H9 (cell line): Measurements from ENCODE around the gene GPC6. TPM values are rescaled to one million over a fixed set of nuclear protein-coding genes. Genes with fewer than 3 reads are reported as not detected.

Source experiments
- DNase-seq: peaks from one replicate; pipeline ENCODE4 v3.0.0-alpha.2; 2017
- H2AFZ ChIP-seq: one replicate; pipeline ENCODE4 v1.6.1; 2013; ENCODE audit warnings: mild to moderate bottlenecking, low read length, control low read depth, moderate library complexity
- H2AK5ac ChIP-seq: 2 replicates; pipeline ENCODE4 v1.6.1; 2013; ENCODE audit warnings: low read length, control low read depth, mixed read lengths; ENCODE audit not compliant: insufficient read length
- H2BK120ac ChIP-seq: one replicate; pipeline ENCODE4 v1.6.1; 2013; ENCODE audit warnings: low read depth, mild to moderate bottlenecking, low read length, control low read depth, inconsistent platforms; ENCODE audit not compliant: poor library complexity, severe bottlenecking
- H2BK12ac ChIP-seq: 2 replicates; pipeline ENCODE4 v1.6.1; 2013; ENCODE audit warnings: low read length, control low read depth, mixed read lengths, low read depth; ENCODE audit not compliant: insufficient read length
- H2BK15ac ChIP-seq: 2 replicates; pipeline ENCODE4 v1.6.1; 2013; ENCODE audit warnings: low read depth, low read length, control low read depth
- H2BK20ac ChIP-seq: one replicate; pipeline ENCODE4 v1.6.1; 2013; ENCODE audit warnings: low read depth, mild to moderate bottlenecking, low read length, control low read depth, inconsistent platforms; ENCODE audit not compliant: poor library complexity, severe bottlenecking
- H2BK5ac ChIP-seq: 2 replicates; pipeline ENCODE4 v1.6.1; 2013; ENCODE audit warnings: low read length, control low read depth, mixed read lengths; ENCODE audit not compliant: insufficient read length
- H3K14ac ChIP-seq: 2 replicates; pipeline ENCODE4 v1.6.1; 2013; ENCODE audit warnings: low read length, control low read depth; ENCODE audit not compliant: insufficient read depth
- H3K18ac ChIP-seq: 2 replicates; pipeline ENCODE4 v1.6.1; 2013; ENCODE audit warnings: low read depth, mild to moderate bottlenecking, mixed read lengths, low read length, control low read depth; ENCODE audit not compliant: insufficient read length
- H3K23ac ChIP-seq: 2 replicates; pipeline ENCODE4 v1.6.1; 2013; ENCODE audit warnings: low read length, control low read depth, mixed read lengths, low read depth; ENCODE audit not compliant: insufficient read length
- H3K23me2 ChIP-seq: 2 replicates; pipeline ENCODE4 v1.6.1; 2013; ENCODE audit warnings: low read depth, mild to moderate bottlenecking, mixed read lengths, low read length, control low read depth; ENCODE audit not compliant: insufficient read length, poor library complexity, severe bottlenecking
- H3K27ac ChIP-seq: 2 replicates; pipeline ENCODE4 v1.5.1; 2013; ENCODE audit warnings: low read length, control low read depth, mixed read lengths, low read depth; ENCODE audit not compliant: insufficient read length
- H3K27me3 ChIP-seq: 2 replicates; pipeline ENCODE4 v1.6.1; 2013; ENCODE audit warnings: low read length, control low read depth, inconsistent platforms; ENCODE audit not compliant: insufficient read depth
- H3K4ac ChIP-seq: 2 replicates; pipeline ENCODE4 v1.6.1; 2013; ENCODE audit warnings: low read depth, mild to moderate bottlenecking, control low read depth, inconsistent platforms, low read length, moderate library complexity
- H3K4me1 ChIP-seq: 2 replicates; pipeline ENCODE4 v1.6.1; 2013; ENCODE audit warnings: low read length, control low read depth, inconsistent platforms; ENCODE audit not compliant: insufficient read depth
- H3K4me2 ChIP-seq: 2 replicates; pipeline ENCODE4 v1.6.1; 2013; ENCODE audit warnings: low read length, control low read depth, mixed read lengths; ENCODE audit not compliant: insufficient read length, insufficient read depth
- H3K56ac ChIP-seq: 2 replicates; pipeline ENCODE4 v1.6.1; 2013; ENCODE audit warnings: low read depth, mild to moderate bottlenecking, mixed read lengths, low read length, control low read depth; ENCODE audit not compliant: insufficient read length
- H3K79me1 ChIP-seq: 2 replicates; pipeline ENCODE4 v1.6.1; 2013; ENCODE audit warnings: low read depth, mild to moderate bottlenecking, moderate library complexity, low read length, control low read depth, inconsistent platforms; ENCODE audit not compliant: insufficient read depth, poor library complexity, severe bottlenecking
- H3K79me2 ChIP-seq: 2 replicates; pipeline ENCODE4 v1.6.1; 2013; ENCODE audit warnings: low read length, control low read depth, inconsistent platforms; ENCODE audit not compliant: insufficient read depth
- H3K9ac ChIP-seq: 2 replicates; pipeline ENCODE4 v1.6.1; 2013; ENCODE audit warnings: low read length, control low read depth, mixed read lengths; ENCODE audit not compliant: insufficient read length; ENCODE audit errors: extremely low read depth
- H3K9me3 ChIP-seq: one replicate; pipeline ENCODE4 v1.6.1; 2013; ENCODE audit warnings: low read depth, low read length, inconsistent platforms; ENCODE audit not compliant: control insufficient read depth
- H3T11ph ChIP-seq: one replicate; pipeline ENCODE4 v1.6.1; 2013; ENCODE audit warnings: mild to moderate bottlenecking, low read length, control low read depth, inconsistent platforms
- H4K20me1 ChIP-seq: one replicate; pipeline ENCODE4 v1.6.1; 2013; ENCODE audit not compliant: control insufficient read depth, insufficient read length, insufficient read depth
- H4K5ac ChIP-seq: 2 replicates; pipeline ENCODE4 v1.6.1; 2013; ENCODE audit warnings: low read depth, mild to moderate bottlenecking, mixed read lengths, low read length, control low read depth; ENCODE audit not compliant: insufficient read length
- H4K8ac ChIP-seq: replicated peaks from 2 replicates; pipeline ENCODE4 v1.6.1; 2013; ENCODE audit warnings: low read length, control low read depth, mixed read lengths, low read depth; ENCODE audit not compliant: insufficient read length
- H4K91ac ChIP-seq: 2 replicates; pipeline ENCODE4 v1.6.1; 2013; ENCODE audit warnings: low read depth, mild to moderate bottlenecking, moderate library complexity, mixed read lengths, low read length, control low read depth; ENCODE audit not compliant: insufficient read length
- H3K27ac Mint-ChIP-seq, 3 experiments: 2 replicates in 2 of 3; 3 replicates in 1 of 3; pipeline ENCODE4 v1.8.0; 2020 to 2021; ENCODE audit warnings: mixed read lengths in 3 of 3, mild to moderate bottlenecking in 1 of 3, moderate library complexity in 1 of 3
- H3K27me3 Mint-ChIP-seq: 2 replicates; pipeline ENCODE4 v1.8.0; 2021; ENCODE audit warnings: low read depth, mild to moderate bottlenecking, moderate library complexity, mixed read lengths
- H3K36me3 Mint-ChIP-seq, 3 experiments: 2 replicates in 2 of 3; 3 replicates in 1 of 3; pipeline ENCODE4 v1.8.0; 2020 to 2021; ENCODE audit warnings: low read depth in 3 of 3, mixed read lengths in 3 of 3; ENCODE audit not compliant: insufficient read depth in 1 of 3
- H3K4me1 Mint-ChIP-seq, 2 experiments: 2 replicates each; pipeline ENCODE4 v1.8.0; 2020; ENCODE audit warnings: mixed read lengths in 2 of 2
- H3K4me3 Mint-ChIP-seq, 2 experiments: 2 replicates in 1 of 2; 3 replicates in 1 of 2; pipeline ENCODE4 v1.8.0; 2020 to 2021; ENCODE audit warnings: mild to moderate bottlenecking in 2 of 2, mixed read lengths in 2 of 2, moderate library complexity in 1 of 2
- H3K9me3 Mint-ChIP-seq, 2 experiments: 2 replicates in 1 of 2; 3 replicates in 1 of 2; pipeline ENCODE4 v1.8.0; 2020; ENCODE audit warnings: mild to moderate bottlenecking in 2 of 2, mixed read lengths in 2 of 2, moderate library complexity in 1 of 2
- WGBS: extraction: QIAGEN DNeasy Blood & Tissue Kit; methylation state at CpG from one replicate; pipeline ENCODE4 v1.1.7; 2013; ENCODE audit warnings: missing lambda C conversion rate, low lambda C conversion rate, mixed read lengths; ENCODE audit not compliant: insufficient read length; ENCODE audit errors: extremely low coverage; 5-methylcytosine and 5-hydroxymethylcytosine counted together
- total RNA-seq: library from RNA; stranded (reverse); gene quantifications from 2 replicates; pipeline ENCODE4 v1.2.1, GENCODE V29; 2021
- TF ChIP-seq, protein P1 (sequence below): fragments of 200-600 bp; sonication (generic); conservative IDR thresholded peaks from 3 replicates; pipeline ENCODE4 v1.8.0; 2021; ENCODE audit warnings: antibody characterized with exemption, mild to moderate bottlenecking

GPC6 gene
- total RNA-seq, 1 experiment from 2014 or later, result 15.6 TPM

DNA sequence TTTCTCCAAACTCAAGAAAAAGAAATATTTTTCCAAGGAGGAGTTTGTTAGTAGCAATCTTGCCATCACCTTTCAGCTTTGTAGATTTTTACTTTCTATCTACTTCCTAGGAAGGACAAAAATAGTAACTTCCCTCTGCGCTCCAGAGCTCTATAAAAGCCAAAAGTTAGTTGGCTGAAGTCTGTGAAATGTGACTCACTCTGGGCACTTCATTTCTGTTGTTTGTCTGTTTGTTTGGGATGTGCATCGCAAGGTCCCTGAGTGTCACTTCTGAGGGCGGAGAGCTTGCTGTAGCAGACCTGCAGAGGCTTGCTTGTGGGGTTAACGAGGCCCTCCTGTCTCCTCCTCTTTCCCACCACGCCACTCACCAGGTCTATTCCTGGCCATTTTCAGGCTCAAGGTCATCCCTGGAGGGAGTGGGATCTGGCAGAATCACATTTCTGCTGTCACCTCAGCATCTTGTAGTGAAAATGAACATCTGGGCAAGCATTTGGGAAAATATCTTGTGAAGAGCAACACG, 307.6 kb downstream of the GPC6 start:
- no CpG with 5 or more reads among the region's 6 CpGs for WGBS
- H3K23me2 ChIP-seq, result no peaks in the 10 kb centered on the region
- H3K9ac ChIP-seq, result no peak overlapping the region
- no peaks in the 10 kb centered on the region for H3K36me3 Mint-ChIP-seq
- peaks cover 0 to 10% of the 10 kb centered on the region in 2 experiments; a peak in 2 of 4 replicates for H3K4me1 Mint-ChIP-seq
- no peaks in the 10 kb centered on the region for H3K27me3 ChIP-seq
- no peaks in the 10 kb centered on the region for H3K27me3 Mint-ChIP-seq
- H4K20me1 ChIP-seq, result no peaks in the 10 kb centered on the region
- no peaks in the 10 kb centered on the region for H3K9me3 ChIP-seq
- H3T11ph ChIP-seq, result no peak overlapping the region
- no peaks in the 10 kb centered on the region for H3K9me3 Mint-ChIP-seq
- no peak overlapping the region for H2BK15ac ChIP-seq
- H3K18ac ChIP-seq, result no peak overlapping the region
- H3K27ac Mint-ChIP-seq, result peak overlapping the region in 1 of 3 experiments; percentile 76; a peak in 1 of 7 replicates
- no peak overlapping the region for H4K8ac ChIP-seq
- H3K14ac ChIP-seq, result no peak overlapping the region
- H2BK12ac ChIP-seq, result no peak overlapping the region
- H3K4me1 ChIP-seq, result peaks cover 7% of the 10 kb centered on the region; the same call in 1 of the 2 replicates
- H3K79me1 ChIP-seq, result no peaks in the 10 kb centered on the region
- H4K5ac ChIP-seq, result no peak overlapping the region
- no peak overlapping the region for H3K4me3 Mint-ChIP-seq
- H2AFZ ChIP-seq, result no peak overlapping the region
- H3K4ac ChIP-seq, result no peak overlapping the region
- H2BK20ac ChIP-seq, result no peak overlapping the region
- no peak overlapping the region for H3K23ac ChIP-seq
- DNase-seq, result no peak
- H2BK5ac ChIP-seq, result no peak overlapping the region
- no peak overlapping the region for H2BK120ac ChIP-seq
- no peak overlapping the region for H3K56ac ChIP-seq
- no peak overlapping the region for H3K27ac ChIP-seq
- H2AK5ac ChIP-seq, result no peak overlapping the region
- H3K4me2 ChIP-seq, result no peak overlapping the region
- TF ChIP-seq, protein P1, sequence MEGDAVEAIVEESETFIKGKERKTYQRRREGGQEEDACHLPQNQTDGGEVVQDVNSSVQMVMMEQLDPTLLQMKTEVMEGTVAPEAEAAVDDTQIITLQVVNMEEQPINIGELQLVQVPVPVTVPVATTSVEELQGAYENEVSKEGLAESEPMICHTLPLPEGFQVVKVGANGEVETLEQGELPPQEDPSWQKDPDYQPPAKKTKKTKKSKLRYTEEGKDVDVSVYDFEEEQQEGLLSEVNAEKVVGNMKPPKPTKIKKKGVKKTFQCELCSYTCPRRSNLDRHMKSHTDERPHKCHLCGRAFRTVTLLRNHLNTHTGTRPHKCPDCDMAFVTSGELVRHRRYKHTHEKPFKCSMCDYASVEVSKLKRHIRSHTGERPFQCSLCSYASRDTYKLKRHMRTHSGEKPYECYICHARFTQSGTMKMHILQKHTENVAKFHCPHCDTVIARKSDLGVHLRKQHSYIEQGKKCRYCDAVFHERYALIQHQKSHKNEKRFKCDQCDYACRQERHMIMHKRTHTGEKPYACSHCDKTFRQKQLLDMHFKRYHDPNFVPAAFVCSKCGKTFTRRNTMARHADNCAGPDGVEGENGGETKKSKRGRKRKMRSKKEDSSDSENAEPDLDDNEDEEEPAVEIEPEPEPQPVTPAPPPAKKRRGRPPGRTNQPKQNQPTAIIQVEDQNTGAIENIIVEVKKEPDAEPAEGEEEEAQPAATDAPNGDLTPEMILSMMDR, result no peak
- no peaks in the 10 kb centered on the region for H3K79me2 ChIP-seq
- H4K91ac ChIP-seq, result no peak overlapping the region
